Glutamatergic neuron (in vitro differentiated cells): ENCODE data around the gene RAP1GAP2. TPM values are rescaled to one million over a fixed set of nuclear protein-coding genes. Genes with fewer than 3 reads are reported as not detected.

Experiments used
- DNase-seq: peaks from one replicate; pipeline ENCODE4 v3.0.0; 2022
- H3K27ac Mint-ChIP-seq: one replicate; pipeline ENCODE4 v1.8.0; 2020; ENCODE audit warnings: mild to moderate bottlenecking, mixed read lengths, inconsistent platforms; ENCODE audit not compliant: unreplicated experiment
- H3K27me3 Mint-ChIP-seq: one replicate; pipeline ENCODE4 v1.8.0; 2020; ENCODE audit warnings: mild to moderate bottlenecking, moderate library complexity, mixed read lengths, inconsistent platforms; ENCODE audit not compliant: unreplicated experiment
- H3K36me3 Mint-ChIP-seq: one replicate; pipeline ENCODE4 v1.8.0; 2020; ENCODE audit warnings: mild to moderate bottlenecking, mixed read lengths, inconsistent platforms; ENCODE audit not compliant: unreplicated experiment
- H3K4me1 Mint-ChIP-seq: one replicate; pipeline ENCODE4 v1.8.0; 2020; ENCODE audit warnings: mild to moderate bottlenecking, low read depth, mixed read lengths, inconsistent platforms; ENCODE audit not compliant: unreplicated experiment
- H3K4me3 Mint-ChIP-seq: one replicate; pipeline ENCODE4 v1.8.0; 2020; ENCODE audit warnings: mild to moderate bottlenecking, mixed read lengths, inconsistent platforms; ENCODE audit not compliant: unreplicated experiment
- H3K9me3 Mint-ChIP-seq: one replicate; pipeline ENCODE4 v1.8.0; 2020; ENCODE audit warnings: mild to moderate bottlenecking, moderate library complexity, mixed read lengths, inconsistent platforms; ENCODE audit not compliant: unreplicated experiment
- CTCF ChIP-seq: fragments of 200-600 bp; sonication (generic); IDR thresholded peaks from one replicate; pipeline ENCODE4 v1.5.0; 2021; ENCODE audit not compliant: partially characterized antibody, unreplicated experiment
- total RNA-seq: library from RNA; stranded (reverse); fragmentation: NEBNext Ultra II Directional; extraction: Animal tissue kit (Norgen Biotek cat#: 25700); gene quantifications from one replicate; pipeline ENCODE4 v1.2.1, GENCODE V29; 2021; ENCODE audit not compliant: unreplicated experiment

RAP1GAP2 gene
- total RNA-seq, 1 donor from 2014 or later = 86.0 TPM

GRCh38 chr17:2751491-2751890 is 44.7 kb upstream of the RAP1GAP2 start:
- Mint-ChIP-seq H3K36me3 (no peaks in the 10 kb centered on the region), H3K4me3 (peak overlapping the region; percentile 23)

GRCh38 chr17:2755891-2756724 is 40.1 kb upstream of the RAP1GAP2 start:
- Mint-ChIP-seq H3K4me3 (peak overlapping the region; percentile 76), H3K27ac (no peak overlapping the region), H3K4me1 (no peaks in the 10 kb centered on the region), H3K27me3 (peaks cover 5% of the 10 kb centered on the region), H3K9me3 (peaks cover 2% of the 10 kb centered on the region), H3K36me3 (no peaks in the 10 kb centered on the region)
- no peak for TF ChIP-seq CTCF
- peak; percentile 53 for DNase-seq

More at GRCh38 chr17:2751491-2751890, 44.7 kb upstream of the RAP1GAP2 start:
- Mint-ChIP-seq H3K4me1 (peaks cover 8% of the 10 kb centered on the region), H3K9me3 (peaks cover under 1% of the 10 kb centered on the region), H3K27ac (no peak overlapping the region), H3K27me3 (peaks cover 7% of the 10 kb centered on the region)
- no peak for DNase-seq
- TF ChIP-seq CTCF = no peak

- H3K36me3 Mint-ChIP-seq = no peaks in the 10 kb centered on the region
- no peak for DNase-seq
- H3K27me3 Mint-ChIP-seq = peaks cover 5% of the 10 kb centered on the region
- no peak overlapping the region for H3K4me3 Mint-ChIP-seq
- H3K27ac Mint-ChIP-seq = no peak overlapping the region
- H3K4me1 Mint-ChIP-seq = no peaks in the 10 kb centered on the region
- peaks cover 2% of the 10 kb centered on the region for H3K9me3 Mint-ChIP-seq
- TF ChIP-seq CTCF = no peak
These were observed 37.4 kb upstream of the RAP1GAP2 start for GRCh38 chr17:2758870-2759269.

GRCh38 chr17:2770129-2770528 is 26.1 kb upstream of the RAP1GAP2 start:
- H3K4me3 Mint-ChIP-seq = no peak overlapping the region
- peaks cover 3% of the 10 kb centered on the region for H3K27me3 Mint-ChIP-seq
- TF ChIP-seq CTCF = no peak
- no peaks in the 10 kb centered on the region for H3K4me1 Mint-ChIP-seq
- H3K36me3 Mint-ChIP-seq = no peaks in the 10 kb centered on the region
- no peak overlapping the region for H3K27ac Mint-ChIP-seq
- H3K9me3 Mint-ChIP-seq = peaks cover 9% of the 10 kb centered on the region
- DNase-seq = no peak

GRCh38 chr17:2775206-2775605 is 21.0 kb upstream of the RAP1GAP2 start:
- H3K27ac Mint-ChIP-seq = no peak overlapping the region
- no peaks in the 10 kb centered on the region for H3K36me3 Mint-ChIP-seq
- TF ChIP-seq CTCF = no peak
- H3K4me3 Mint-ChIP-seq = peak overlapping the region; percentile 81
- DNase-seq = no peak
- peaks cover 4% of the 10 kb centered on the region for H3K27me3 Mint-ChIP-seq
- H3K9me3 Mint-ChIP-seq = peaks cover 11% of the 10 kb centered on the region
- no peaks in the 10 kb centered on the region for H3K4me1 Mint-ChIP-seq
